ENCODE data around the gene UHRF2.

- TF ChIP-seq POLR2AphosphoS5 (IDR thresholded peaks at IDR 0.05; ENCODE audit: insufficient read depth, low read depth, low read length) (no peak), POLR2A (IDR thresholded peaks at IDR 0.05; ENCODE audit: low read depth, low read length) (no peak), FOS (IDR thresholded peaks at IDR 0.05; ENCODE audit: borderline replicate concordance, insufficient read depth, low read length) (no peak)
- TF ChIP-seq, protein P1, sequence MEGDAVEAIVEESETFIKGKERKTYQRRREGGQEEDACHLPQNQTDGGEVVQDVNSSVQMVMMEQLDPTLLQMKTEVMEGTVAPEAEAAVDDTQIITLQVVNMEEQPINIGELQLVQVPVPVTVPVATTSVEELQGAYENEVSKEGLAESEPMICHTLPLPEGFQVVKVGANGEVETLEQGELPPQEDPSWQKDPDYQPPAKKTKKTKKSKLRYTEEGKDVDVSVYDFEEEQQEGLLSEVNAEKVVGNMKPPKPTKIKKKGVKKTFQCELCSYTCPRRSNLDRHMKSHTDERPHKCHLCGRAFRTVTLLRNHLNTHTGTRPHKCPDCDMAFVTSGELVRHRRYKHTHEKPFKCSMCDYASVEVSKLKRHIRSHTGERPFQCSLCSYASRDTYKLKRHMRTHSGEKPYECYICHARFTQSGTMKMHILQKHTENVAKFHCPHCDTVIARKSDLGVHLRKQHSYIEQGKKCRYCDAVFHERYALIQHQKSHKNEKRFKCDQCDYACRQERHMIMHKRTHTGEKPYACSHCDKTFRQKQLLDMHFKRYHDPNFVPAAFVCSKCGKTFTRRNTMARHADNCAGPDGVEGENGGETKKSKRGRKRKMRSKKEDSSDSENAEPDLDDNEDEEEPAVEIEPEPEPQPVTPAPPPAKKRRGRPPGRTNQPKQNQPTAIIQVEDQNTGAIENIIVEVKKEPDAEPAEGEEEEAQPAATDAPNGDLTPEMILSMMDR (IDR thresholded peaks at IDR 0.05; ENCODE audit: extremely low read depth in 1 of 2, insufficient read depth in 1 of 2, low read depth in 1 of 2, low read length in 2 of 2): no peak
Measured at GRCh38 chr9:6384732-6385131, 28.3 kb upstream of the UHRF2 start.
